Right kidney (tissue), 1 donor: ENCODE data around the gene TANC1.

Experiments
- DNase-seq: peaks from one replicate; pipeline ENCODE4 v3.0.0-alpha.2; 2016

The TANC1 gene

GRCh38 chr2:159225025-159226016 is 256.9 kb downstream of the TANC1 start:
- peak; percentile 35 for DNase-seq

DNA sequence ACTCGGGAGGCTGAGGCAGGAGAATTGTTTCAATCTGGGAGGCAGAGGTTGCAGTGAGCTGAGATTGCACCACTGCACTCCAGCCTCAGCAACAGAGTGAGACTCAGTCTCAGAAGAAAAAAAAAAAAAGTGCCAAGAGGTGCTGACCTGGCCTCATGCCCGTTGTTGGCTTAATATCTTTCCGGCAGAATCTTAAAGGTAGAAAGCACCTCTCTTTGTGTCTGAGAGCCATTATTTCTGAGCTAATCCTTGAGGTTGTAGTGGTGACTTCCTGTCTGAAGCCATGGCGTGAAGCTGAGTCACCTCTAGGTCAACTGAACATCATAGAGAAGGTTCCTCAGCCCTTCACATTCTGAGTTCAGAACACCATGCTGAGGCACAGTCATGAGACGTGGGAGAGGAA is 257.6 kb downstream of the TANC1 start:
- no peak for DNase-seq

DNA sequence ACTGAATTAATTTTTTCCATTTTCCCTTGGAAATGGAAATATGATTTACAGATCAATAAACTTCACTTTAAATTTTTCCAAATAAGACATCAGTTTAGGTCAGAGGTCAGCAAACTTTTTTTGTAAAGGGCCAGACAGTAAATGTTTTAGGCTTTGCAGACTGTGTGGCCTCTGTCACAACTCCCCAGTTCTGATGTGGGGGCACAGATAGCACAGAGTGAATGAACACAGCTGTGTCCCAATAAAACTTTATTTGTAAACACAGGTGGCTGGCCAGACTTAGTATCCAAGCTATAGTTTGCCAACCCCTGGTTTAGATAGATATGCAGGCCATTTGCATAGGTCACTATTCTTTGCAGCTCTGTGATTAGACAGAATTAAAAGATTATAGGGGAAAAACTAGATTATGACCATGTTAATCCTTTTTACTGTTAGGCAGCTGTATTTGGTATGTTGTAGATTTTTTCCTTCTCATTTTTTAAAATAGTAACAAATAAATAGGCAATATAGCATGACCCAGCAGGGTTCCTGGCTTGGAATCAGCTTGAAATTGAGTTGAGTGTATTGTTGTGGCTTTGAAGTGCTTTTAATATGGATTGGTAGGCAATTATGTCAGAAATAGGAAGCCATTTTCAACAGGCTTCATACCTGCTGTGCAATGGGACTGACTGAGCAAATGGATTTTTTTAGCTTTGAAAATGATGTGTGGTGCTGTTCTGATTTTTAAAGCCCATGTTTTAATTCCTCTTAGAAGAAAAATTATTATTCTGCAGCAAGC is 258.4 kb downstream of the TANC1 start:
- DNase-seq: no peak

DNA sequence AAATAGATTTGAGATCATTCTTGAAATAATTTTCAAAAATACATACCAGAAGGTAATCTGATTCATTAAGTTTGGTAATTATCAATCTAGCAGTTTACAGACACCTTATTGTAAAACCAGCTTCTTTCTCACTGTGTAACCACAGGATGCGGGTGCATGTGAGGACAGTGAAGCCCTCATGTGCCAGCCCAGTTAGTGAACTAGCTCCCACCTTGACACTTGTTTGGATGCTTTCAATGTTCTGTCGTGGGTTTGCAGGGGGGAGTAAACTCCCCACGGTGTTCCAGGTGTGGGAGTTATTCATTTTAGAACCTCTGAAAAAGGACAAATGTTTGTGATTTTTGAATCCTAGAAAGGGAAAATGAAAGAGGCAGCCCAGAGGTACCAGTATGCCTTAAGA is 259.0 kb downstream of the TANC1 start:
- no peak for DNase-seq

- DNase-seq: no peak
Measured at GRCh38 chr2:159228081-159228581, 259.7 kb downstream of the TANC1 start.

- DNase-seq: no peak
Measured at GRCh38 chr2:159229476-159230144, 261.2 kb downstream of the TANC1 start.

- DNase-seq: no peak
Measured at GRCh38 chr2:159230145-159230877, 261.9 kb downstream of the TANC1 start.

DNA sequence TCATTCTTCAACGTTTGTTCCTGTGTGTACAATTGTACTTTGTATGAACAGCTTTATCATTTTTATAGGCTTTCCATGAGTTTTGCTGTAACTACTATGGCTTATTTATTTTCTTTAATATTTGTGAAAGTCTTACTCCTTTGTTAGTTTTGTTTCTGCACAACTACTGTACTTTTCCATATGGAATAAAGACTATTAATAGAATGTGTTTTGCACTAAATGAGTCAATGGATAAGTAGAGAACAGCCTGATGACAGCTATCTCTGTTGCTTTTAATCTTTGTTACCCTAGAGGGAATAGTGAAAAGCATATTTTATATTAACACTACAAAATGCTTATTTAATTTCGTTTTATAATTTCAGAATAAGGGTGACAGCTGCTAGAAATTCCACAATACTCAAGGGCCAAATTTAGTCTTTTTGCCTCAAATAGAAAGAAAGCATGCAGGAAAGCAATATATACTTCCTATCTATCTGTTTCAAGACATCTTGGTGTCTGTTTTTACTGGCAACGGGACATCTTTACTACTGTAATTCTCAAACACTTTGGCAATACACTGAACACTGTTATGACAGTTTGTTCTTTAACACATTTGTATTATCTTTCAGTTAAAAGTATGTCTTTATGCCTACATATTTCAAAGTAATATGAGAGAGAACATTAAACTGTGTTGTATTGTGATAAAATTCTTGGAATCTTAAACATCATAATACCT is 264.2 kb downstream of the TANC1 start:
- no peak for DNase-seq

GRCh38 chr2:159234868-159235267 is 266.4 kb downstream of the TANC1 start:
- no peak for DNase-seq

- DNase-seq: no peak
Measured at GRCh38 chr2:159243529-159243928, 275.1 kb downstream of the TANC1 start.

DNA sequence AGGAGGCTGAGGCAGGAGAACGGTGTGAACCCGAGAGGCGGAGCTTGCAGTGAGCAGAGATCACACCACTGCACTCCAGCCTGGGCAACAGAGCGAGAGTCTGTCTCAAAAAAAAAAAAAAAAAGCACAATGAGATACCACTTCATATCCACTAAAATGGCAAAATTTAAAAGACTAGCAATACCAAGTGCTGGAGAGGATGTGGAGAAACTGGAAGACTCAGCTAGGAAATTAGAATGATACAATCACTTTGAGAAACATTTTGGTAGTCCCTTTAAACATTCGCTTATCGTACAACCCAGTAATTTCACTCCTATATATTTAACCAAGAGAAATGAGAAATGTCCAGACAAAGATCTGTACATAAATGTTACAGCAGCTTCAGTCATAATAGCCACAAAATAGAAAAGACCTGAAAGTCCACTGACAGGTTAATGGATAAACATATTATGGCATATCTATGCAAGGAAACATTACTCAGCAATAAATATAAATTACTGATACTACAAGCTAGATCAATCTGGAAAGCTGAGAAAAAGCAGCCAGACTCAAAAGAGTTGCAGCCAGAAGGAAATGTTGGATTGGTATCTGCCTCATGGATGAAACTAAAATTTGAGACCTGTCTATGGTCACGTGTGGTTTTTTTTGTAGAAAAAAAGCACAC is 278.0 kb downstream of the TANC1 start:
- DNase-seq: no peak

- DNase-seq: no peak
Measured at GRCh38 chr2:159249990-159250715, 281.7 kb downstream of the TANC1 start.

GRCh38 chr2:159251296-159252173 is 283.1 kb downstream of the TANC1 start:
- no peak for DNase-seq

DNA sequence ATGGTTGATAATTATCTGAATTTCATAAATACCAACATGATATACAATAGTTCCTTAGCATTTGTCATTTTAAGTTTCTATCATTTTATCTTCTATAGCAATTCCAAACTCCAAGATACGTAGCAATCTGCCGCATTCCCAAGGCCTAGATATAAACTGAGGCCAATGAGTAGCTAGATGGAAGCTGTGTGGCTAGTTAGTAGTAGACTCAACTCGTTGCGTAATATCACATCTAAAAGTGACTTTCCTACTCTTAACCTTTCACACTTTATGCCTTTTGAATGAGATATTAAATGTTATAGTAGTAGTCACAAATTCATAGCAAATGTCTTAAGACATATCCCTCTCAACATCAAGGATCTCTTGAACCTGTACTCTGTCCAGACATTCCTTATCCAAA is 284.5 kb downstream of the TANC1 start:
- DNase-seq: no peak

DNA sequence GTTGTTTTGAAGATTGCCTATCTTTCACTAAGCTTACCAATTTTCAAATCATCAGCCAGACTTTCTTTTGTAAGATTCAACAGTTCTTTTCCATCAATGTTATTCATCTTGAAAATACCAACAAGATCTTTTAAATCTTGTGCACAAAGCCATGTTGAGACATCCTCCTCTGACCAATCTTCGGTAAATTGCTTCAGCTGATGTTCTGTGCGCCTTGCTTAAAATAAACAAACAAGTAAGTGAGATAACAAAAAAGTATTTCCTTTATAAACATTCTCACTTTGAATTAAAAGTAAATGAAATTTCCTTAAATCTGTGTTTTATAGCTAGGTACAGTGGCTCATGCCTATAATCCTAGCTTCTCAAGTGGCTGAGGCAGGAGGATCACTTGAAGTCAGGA is 287.7 kb downstream of the TANC1 start:
- no peak for DNase-seq

DNA sequence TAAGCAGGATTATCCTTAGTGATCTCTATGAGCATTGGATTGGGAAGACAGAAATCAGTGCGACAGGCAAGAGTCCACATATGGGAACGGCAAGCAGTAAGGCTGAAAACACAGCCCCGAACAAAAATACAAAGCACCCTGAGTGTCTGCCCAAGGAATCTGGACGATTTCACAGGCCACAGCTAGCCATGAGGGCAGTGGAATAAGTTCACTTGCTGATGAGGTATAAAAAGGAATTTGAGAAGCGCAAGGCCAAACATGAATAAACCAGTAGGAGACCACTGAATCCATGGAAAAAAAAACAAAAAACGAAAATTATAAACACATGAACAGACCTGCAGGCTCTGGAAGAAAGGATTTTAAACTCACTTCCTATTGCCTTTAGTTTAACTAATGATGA is 293.8 kb downstream of the TANC1 start:
- no peak for DNase-seq

- no peak for DNase-seq
Measured at GRCh38 chr2:159262904-159263303, 294.5 kb downstream of the TANC1 start.

DNA sequence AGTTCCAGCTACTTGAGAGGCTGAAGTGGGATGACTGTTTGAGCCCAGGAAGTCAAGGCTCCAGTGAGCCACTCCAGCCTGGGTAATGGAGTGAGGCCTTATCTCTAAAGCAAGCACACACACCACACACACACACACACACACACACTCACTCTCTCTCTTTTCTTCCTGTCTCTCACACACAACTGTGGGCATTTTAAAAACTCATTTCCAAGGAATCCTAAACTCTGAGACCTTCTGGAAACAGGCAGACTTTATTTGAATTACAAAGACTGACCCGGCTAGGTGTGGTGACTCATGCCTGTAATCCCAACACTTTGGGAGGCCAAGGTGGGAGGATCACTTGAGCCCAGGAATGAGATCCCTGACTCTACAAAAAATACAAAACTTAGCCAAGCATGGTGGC is 296.7 kb downstream of the TANC1 start:
- no peak for DNase-seq

DNA sequence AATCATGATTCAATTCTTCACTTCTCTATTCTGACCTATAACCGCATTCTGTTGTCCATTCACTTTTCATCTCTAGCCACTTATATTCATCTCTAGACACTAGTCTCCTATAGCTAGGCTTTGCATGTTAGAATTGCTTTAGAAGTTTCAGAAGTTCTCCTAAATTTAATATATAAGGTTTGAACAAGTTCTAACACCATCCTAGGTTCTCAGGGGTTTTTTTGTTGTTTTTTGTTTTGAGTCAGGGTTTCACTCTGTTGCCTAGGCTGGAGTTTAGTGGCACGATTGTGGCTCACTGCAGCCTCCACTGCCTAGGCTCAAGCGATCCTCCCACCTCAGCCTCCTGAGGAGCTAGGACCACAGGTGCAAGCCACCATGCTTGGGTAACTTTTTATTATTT is 298.1 kb downstream of the TANC1 start:
- no peak for DNase-seq
